NCI-H524 (cell line): ENCODE data around the gene GRPR.
"Not testable (repeated sequence)": the region's sequence is repeated elsewhere in the genome, so short reads cannot be mapped to it uniquely, and the experiment has no call there.

Experiments
- DNase-seq, 2 experiments: peaks; one replicate each; lab custom pipeline; 2025; lab: John Stamatoyannopoulos, UW

GRPR gene

GRCh38 chrX:16137416-16138107 lies 14.2 kb downstream of the GRPR start:
- no peak for DNase-seq

- no peak for DNase-seq
Measured at GRCh38 chrX:16138108-16138427, 14.7 kb downstream of the GRPR start.

DNA sequence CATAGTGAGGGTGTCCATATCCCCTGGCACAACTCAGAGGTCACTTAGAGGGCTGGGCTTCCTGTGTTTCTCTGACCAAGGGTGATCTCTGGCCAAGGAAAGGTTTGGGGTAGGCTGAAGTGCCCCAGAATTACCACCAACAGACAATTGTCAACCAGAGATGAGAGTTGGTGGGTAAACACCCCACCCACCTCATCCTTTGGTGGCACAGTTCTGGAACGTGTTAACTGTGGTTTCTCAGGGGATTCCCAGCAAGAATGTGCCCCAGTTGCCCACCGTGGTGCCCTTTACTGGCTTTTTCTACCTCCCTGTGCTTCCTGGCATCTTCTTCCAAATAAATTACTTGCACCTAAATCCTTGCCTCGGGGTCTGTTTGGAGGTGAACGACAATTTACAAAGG lies 17.1 kb downstream of the GRPR start:
- no peak for DNase-seq

DNA sequence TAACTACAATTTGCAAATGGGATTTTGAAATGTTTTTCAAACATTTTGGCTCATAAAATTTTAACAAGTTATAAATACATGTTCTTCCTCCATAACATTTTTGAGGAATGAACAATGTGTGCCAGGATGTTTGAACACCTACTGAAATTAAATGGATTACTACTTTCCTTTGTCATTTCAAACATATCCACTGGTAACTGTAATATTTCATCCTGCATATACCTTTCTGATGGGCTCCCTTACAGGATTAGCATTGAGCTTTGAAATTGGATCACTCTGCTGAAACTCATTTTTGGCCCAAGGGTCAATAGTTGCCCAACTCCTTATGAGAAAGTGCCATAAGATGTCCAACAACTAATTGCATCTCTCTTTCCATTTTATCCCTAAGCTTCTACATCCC lies 17.6 kb downstream of the GRPR start:
- no peak for DNase-seq

GRCh38 chrX:16141422-16142245 lies 18.3 kb downstream of the GRPR start:
- no peak for DNase-seq

- DNase-seq = no peak
Measured at GRCh38 chrX:16142246-16142558, 18.8 kb downstream of the GRPR start.

GRCh38 chrX:16143968-16144367 lies 20.6 kb downstream of the GRPR start:
- DNase-seq = no peak

GRCh38 chrX:16144420-16144819 lies 21.1 kb downstream of the GRPR start:
- DNase-seq = no peak

DNA sequence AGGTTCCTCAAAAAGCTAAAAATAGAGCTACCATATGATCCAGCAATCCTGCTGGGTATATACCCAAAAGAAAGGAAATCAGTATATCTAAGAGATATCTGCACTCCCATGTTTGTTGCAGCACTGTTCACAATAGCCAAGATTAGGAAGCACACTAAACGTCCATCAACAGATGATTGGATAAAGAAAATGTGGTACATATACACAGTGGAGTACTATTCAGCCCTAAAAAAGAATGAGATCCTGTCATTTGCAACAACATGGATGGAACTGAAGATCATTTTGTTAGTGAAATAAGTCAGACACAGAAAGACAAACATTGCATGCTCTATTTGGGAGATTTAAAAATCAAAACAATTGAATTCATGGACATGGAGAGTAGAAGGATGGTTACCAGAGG lies 21.7 kb downstream of the GRPR start:
- DNase-seq = not testable (repeated sequence)

- DNase-seq = no peak
Measured at GRCh38 chrX:16145656-16146055, 22.3 kb downstream of the GRPR start.

DNA sequence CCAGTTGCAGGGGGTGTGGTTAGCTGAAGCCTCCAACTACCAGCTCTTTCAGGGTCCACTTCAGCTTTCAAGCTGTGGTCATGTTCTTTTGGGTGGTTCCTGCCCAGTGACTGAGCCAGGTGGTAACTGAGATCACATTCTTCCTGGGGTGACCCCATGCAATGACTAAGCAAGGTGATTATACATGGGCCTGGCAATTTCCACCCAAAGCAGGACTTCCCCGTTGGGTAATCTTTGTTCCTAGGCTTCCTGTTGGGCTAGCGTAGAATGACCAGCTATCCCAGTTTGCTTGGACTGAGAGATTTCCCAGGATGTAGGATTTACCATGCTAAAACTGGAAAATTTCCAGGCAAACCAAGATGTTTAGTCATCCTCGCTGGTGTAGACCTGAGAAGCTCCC lies 25.5 kb downstream of the GRPR start:
- no peak for DNase-seq

DNA sequence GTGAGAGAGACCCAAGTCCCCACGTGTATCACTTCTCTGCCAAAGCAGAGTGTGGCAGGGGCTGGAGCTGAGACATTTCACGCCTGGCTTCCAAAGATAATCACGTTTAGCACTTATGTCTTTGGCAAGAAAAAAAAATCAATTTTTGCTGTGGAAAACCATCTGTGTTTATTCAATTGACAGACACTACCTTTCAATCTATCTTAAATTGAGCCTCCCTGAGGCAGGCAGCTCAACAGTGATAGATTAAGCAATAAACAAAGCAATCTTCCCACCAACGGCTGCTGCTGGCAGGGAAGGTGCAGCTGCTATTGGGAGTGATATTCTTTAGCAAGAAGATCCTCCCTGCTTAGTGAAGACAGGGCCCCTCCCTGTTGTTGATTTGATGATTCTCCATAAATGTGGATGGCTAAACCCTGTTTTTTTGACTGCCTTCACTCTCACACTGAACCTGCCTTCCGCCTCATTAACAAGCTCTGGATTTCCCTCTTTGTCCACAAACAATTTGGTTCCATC lies 32.3 kb downstream of the GRPR start:
- DNase-seq = no peak

DNA sequence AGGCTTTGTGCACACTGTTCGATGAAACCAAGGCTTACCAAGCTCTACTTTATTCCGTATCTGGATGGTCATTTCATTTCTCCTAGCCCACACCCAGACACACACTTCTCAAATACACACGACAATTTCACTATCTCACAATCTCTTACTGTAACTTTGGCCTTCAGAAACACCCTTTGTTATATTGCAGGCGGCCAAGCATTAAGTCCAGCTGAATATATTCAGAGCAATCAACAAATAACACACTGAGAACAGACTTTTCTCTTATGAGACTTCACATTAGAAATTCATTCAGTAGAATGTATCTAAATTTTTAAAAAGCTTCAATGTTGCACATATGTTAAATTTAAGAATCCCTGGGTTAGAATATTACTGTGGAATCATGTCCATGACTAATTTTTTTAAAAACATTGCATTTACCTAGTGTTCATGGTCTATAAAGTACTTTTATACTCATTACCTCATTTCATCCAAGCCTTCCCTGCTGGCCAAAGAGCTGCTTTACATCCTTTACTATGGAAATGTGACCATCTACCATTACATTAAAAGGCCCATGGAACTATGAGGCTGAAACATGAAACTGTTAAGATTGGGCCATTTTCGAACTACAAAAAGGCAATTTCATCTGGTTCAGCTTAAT lies 33.4 kb downstream of the GRPR start:
- no peak for DNase-seq

GRCh38 chrX:16160729-16161128 lies 37.4 kb downstream of the GRPR start:
- DNase-seq = no peak

- DNase-seq = not testable (repeated sequence)
Measured at GRCh38 chrX:16161173-16161572, 37.8 kb downstream of the GRPR start.

DNA sequence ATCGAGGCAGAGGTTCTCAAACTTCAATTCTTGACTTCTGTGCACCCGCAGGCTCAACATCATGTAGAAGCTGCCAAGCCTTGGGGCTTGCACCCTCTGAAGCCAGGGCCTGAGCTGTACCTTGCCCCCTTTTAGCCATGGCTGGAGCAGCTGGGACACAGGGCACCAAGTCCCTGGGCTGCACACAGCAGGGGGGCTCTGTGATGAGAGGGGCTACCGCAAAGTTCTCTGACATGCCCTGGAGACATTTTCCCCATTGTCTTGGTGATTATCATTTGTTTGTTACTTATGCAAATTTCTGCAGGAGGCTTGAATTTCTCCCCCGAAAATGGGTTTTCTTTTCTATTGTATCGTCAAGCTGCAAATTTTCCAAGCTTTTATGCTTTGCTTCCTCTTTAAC lies 39.0 kb downstream of the GRPR start:
- DNase-seq = no peak

DNA sequence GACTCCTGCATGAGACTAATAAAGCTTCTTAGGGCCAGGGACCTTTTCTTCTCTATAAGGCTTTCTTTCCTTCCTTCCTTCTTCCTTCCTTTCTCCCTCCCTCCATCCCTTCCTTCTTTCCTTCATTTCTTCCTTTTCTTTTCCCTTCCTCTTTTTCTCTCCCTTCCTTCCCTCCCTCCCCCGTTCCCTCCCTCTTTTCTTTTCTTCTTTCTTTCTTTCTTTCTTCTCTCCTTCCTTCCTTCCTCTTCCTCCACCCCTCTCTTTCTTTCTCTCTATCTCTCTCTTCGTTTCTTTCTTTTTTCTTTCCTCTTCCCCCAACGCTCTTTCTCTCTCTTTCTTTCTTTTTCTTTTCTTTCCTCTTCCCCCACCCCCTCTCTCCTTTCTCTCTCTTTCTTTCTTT lies 41.4 kb downstream of the GRPR start:
- no peak for DNase-seq

DNA sequence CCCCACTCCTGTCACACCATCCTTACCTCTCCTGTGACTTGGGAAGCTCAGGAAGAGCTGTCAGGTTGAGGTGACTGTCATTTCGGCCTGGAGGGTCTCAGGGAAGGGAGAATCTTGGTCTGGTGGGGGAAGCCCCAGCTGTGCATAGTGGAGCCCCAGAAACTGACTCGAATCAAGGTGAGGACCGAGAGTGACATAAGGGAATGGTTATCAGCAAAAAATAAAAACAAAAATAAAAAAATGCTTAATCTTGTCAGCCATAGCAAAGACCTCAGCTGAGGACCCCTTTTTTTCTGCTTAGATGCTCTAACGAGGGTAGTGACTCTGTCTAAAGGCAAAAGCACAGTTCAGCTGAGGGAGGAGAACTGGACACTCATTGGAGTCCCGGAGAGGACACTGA lies 43.8 kb downstream of the GRPR start, which contains the start of gene MAGEB17:
MAGEB17 (plus strand) TSS at position 301 of the 400 bp plus-strand sequence. CDS start 2,902 bp downstream, outside the sequence.
- DNase-seq = no peak

- DNase-seq = no peak
Measured at GRCh38 chrX:16171039-16171438, 47.7 kb downstream of the GRPR start.

- no peak for DNase-seq
Measured at GRCh38 chrX:16171944-16172343, 48.6 kb downstream of the GRPR start.

- DNase-seq = no peak
Measured at GRCh38 chrX:16172391-16172790, 49.0 kb downstream of the GRPR start.

- no peak for DNase-seq
Measured at GRCh38 chrX:16175329-16176061, 52.1 kb downstream of the GRPR start.
